ENCODE data around the gene ARSB. TPM values are rescaled to one million over a fixed set of nuclear protein-coding genes. Genes with fewer than 3 reads are reported as not detected.

Gene ARSB
- total RNA-seq, 2 experiments from 2014 or later: 4.4 to 5.2 TPM

DNA sequence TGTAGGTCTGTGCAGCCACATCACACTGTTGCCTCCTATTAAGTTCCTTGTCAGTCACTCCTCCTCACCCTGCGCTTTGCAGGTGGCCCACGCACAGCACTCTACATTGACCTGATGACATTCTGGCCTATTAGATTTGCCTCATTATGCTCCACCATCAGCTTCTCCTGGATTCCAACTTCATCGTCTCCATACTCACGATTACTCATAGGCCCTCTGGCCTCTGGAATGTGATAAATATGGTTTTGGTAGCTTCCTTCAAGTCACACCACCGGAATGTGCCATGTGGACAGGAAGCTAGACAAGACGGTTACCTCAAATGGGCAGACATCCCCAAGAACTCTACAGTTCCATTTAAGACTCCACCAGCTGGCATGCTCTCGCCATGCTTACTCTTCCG is 178.6 kb downstream of the ARSB start:
- Mint-ChIP-seq H3K4me3 (no peak overlapping the region), H3K36me3 (ENCODE audit: low read depth) (peaks cover 14% of the 10 kb centered on the region), H3K27ac (no peak overlapping the region), H3K9me3 (no peaks in the 10 kb centered on the region), H3K4me1 (ENCODE audit: low read depth) (no peaks in the 10 kb centered on the region), H3K27me3 (no peaks in the 10 kb centered on the region)
- ATAC-seq (ENCODE audit: poor library complexity) (no peak), DNase-seq (no peak)
- peaks cover 0 to 2% of the 10 kb centered on the region in 2 experiments for H3K9me3 ChIP-seq (ENCODE audit: control insufficient read depth in 1 of 2, insufficient read depth in 1 of 2, low read length in 2 of 2)
- H3K27ac ChIP-seq (ENCODE audit: low read depth in 1 of 2, low read length in 2 of 2): no peak overlapping the region
- H3K4me3 ChIP-seq (ENCODE audit: low read length): no peak overlapping the region
- H3K36me3 ChIP-seq (ENCODE audit: insufficient read depth, low read length): no peaks in the 10 kb centered on the region
- intact Hi-C loops (cut with DNase I, micrococcal nuclease): no loop called here
- no peaks in the 10 kb centered on the region for H3K4me1 ChIP-seq (ENCODE audit: insufficient read depth, low read length)
- TF ChIP-seq, protein P1, sequence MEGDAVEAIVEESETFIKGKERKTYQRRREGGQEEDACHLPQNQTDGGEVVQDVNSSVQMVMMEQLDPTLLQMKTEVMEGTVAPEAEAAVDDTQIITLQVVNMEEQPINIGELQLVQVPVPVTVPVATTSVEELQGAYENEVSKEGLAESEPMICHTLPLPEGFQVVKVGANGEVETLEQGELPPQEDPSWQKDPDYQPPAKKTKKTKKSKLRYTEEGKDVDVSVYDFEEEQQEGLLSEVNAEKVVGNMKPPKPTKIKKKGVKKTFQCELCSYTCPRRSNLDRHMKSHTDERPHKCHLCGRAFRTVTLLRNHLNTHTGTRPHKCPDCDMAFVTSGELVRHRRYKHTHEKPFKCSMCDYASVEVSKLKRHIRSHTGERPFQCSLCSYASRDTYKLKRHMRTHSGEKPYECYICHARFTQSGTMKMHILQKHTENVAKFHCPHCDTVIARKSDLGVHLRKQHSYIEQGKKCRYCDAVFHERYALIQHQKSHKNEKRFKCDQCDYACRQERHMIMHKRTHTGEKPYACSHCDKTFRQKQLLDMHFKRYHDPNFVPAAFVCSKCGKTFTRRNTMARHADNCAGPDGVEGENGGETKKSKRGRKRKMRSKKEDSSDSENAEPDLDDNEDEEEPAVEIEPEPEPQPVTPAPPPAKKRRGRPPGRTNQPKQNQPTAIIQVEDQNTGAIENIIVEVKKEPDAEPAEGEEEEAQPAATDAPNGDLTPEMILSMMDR (IDR thresholded peaks at IDR 0.05): no peak
- ChIA-PET POLR2A (no interaction called here), CTCF (no interaction called here)
- H3K27me3 ChIP-seq (ENCODE audit: control insufficient read depth in 1 of 2, insufficient read depth in 2 of 2, low read length in 2 of 2): no peaks in the 10 kb centered on the region

DNA sequence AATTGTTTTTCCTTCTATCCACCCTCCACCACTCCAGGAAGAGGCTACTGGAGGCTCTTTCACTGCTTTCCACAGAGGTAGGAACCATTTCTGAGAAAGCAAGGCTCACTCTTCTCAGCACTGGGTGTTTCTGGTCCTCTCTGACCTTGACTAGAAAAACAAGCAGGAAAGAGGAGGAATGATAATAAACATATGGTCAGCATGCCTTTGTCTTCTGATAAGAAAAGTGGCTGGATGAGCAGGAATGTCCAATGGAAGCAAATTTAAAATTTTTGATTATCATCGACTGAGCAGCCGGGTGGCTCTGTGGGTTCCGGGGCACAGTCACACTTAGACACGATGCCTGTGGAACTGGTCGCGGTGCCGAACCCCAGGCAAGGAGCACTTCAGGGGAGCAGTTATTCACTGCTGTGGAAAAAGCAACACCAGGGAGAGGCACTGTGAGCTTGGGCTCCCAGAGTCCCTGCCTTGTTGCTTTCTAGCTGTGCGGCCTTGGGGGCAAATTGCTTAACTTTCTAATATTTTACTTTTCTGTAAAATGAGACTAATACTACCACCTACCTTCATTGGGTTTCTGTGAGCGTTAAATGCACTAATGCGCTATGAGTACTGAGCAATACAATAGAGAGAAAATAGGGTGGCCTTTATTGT is 179.5 kb downstream of the ARSB start:
- no peak overlapping the region for H3K4me3 ChIP-seq (ENCODE audit: low read length)
- no peak overlapping the region for H3K27ac Mint-ChIP-seq
- ATAC-seq (ENCODE audit: poor library complexity) (no peak), DNase-seq (no peak)
- intact Hi-C loops (cut with DNase I, micrococcal nuclease): no loop called here
- H3K9me3 ChIP-seq (ENCODE audit: control insufficient read depth in 1 of 2, insufficient read depth in 1 of 2, low read length in 2 of 2): peaks cover 0 to 4% of the 10 kb centered on the region in 2 experiments
- no peaks in the 10 kb centered on the region for H3K4me1 Mint-ChIP-seq (ENCODE audit: low read depth)
- H3K9me3 Mint-ChIP-seq: peaks cover 4% of the 10 kb centered on the region
- H3K4me1 ChIP-seq (ENCODE audit: insufficient read depth, low read length): no peaks in the 10 kb centered on the region
- TF ChIP-seq, protein P1 (IDR thresholded peaks at IDR 0.05): no peak
- no peaks in the 10 kb centered on the region for H3K27me3 Mint-ChIP-seq
- H3K36me3 Mint-ChIP-seq (ENCODE audit: low read depth): peaks cover 23% of the 10 kb centered on the region
- no peak overlapping the region for H3K4me3 Mint-ChIP-seq
- no peaks in the 10 kb centered on the region for H3K27me3 ChIP-seq (ENCODE audit: control insufficient read depth in 1 of 2, insufficient read depth in 2 of 2, low read length in 2 of 2)
- POLR2A ChIA-PET: no interaction called here
- no peaks in the 10 kb centered on the region for H3K36me3 ChIP-seq (ENCODE audit: insufficient read depth, low read length)
- CTCF ChIA-PET: no interaction called here
- H3K27ac ChIP-seq (ENCODE audit: low read depth in 1 of 2, low read length in 2 of 2): no peak overlapping the region

DNA sequence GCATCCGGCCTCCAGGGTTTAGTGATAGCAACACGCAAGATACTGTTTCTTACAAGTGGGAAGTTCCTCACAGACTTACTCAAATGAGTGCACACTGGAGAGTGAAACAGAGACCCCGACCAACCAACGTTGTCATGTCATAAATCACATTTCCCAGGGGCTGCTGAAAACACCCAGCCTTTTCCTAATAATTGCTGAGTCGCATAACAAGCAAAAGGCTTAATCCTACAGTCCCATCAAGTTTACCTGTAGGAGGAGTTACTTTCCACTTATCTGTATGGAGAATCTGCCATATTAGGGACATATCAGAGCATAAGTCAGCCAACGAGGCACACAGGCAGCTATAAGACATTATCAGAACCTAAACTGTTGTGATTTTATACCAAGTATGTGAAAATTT is 180.1 kb downstream of the ARSB start:
- H3K4me1 ChIP-seq (ENCODE audit: insufficient read depth, low read length): no peaks in the 10 kb centered on the region
- TF ChIP-seq, protein P1 (IDR thresholded peaks at IDR 0.05): no peak
- Mint-ChIP-seq H3K36me3 (ENCODE audit: low read depth) (peaks cover 25% of the 10 kb centered on the region), H3K27me3 (no peaks in the 10 kb centered on the region), H3K9me3 (peaks cover 5% of the 10 kb centered on the region), H3K4me3 (no peak overlapping the region), H3K4me1 (ENCODE audit: low read depth) (no peaks in the 10 kb centered on the region), H3K27ac (no peak overlapping the region)
- no peaks in the 10 kb centered on the region for H3K36me3 ChIP-seq (ENCODE audit: insufficient read depth, low read length)
- peaks cover 0 to 4% of the 10 kb centered on the region in 2 experiments for H3K9me3 ChIP-seq (ENCODE audit: control insufficient read depth in 1 of 2, insufficient read depth in 1 of 2, low read length in 2 of 2)
- H3K27me3 ChIP-seq (ENCODE audit: control insufficient read depth in 1 of 2, insufficient read depth in 2 of 2, low read length in 2 of 2): no peaks in the 10 kb centered on the region
- DNase-seq: no peak
- no peak for ATAC-seq (ENCODE audit: poor library complexity)
- ChIA-PET POLR2A (no interaction called here), CTCF (no interaction called here)
- intact Hi-C loops (cut with DNase I, micrococcal nuclease): no loop called here
- no peak overlapping the region for H3K27ac ChIP-seq (ENCODE audit: low read depth in 1 of 2, low read length in 2 of 2)
- H3K4me3 ChIP-seq (ENCODE audit: low read length): no peak overlapping the region

Data from CD4-positive, alpha-beta T cell (primary cell).